MM.1S (cell line): Measurements from ENCODE around the gene DPY19L1.
"Not testable (repeated sequence)": the region's sequence is repeated elsewhere in the genome, so short reads cannot be mapped to it uniquely, and the experiment has no call there.

Source experiments
- DNase-seq: peaks from one replicate; pipeline ENCODE4 v3.0.0-alpha.2; 2015
- H2AFZ ChIP-seq: fragments of 300-600 bp; sonication (generic); 2 replicates; pipeline ENCODE4 v1.6.0; 2016; ENCODE audit warnings: antibody characterized with exemption, low read length
- H3F3A ChIP-seq: fragments of 300-600 bp; sonication (generic); 2 replicates; pipeline ENCODE4 v1.6.1; 2016; ENCODE audit warnings: mild to moderate bottlenecking, antibody characterized with exemption, low read length, moderate library complexity, mixed read lengths; ENCODE audit not compliant: insufficient read depth
- H3K27ac ChIP-seq: fragments of 300-600 bp; sonication (generic); 2 replicates; pipeline ENCODE4 v1.5.1; 2016; ENCODE audit warnings: mild to moderate bottlenecking, low read length
- H3K27me3 ChIP-seq: fragments of 300-600 bp; sonication (generic); replicated peaks from 2 replicates; pipeline ENCODE4 v1.6.0; 2016; ENCODE audit warnings: low read length; ENCODE audit not compliant: insufficient read depth
- H3K36me3 ChIP-seq: fragments of 300-600 bp; sonication (generic); replicated peaks from 2 replicates; pipeline ENCODE4 v1.6.1; 2016; ENCODE audit warnings: mild to moderate bottlenecking, low read length, mixed read lengths; ENCODE audit not compliant: insufficient read depth
- H3K4me1 ChIP-seq: fragments of 300-600 bp; sonication (generic); 2 replicates; pipeline ENCODE4 v1.6.1; 2016; ENCODE audit warnings: low read length, mixed read lengths
- H3K4me2 ChIP-seq: fragments of 300-600 bp; sonication (generic); 2 replicates; pipeline ENCODE4 v1.6.0; 2016; ENCODE audit warnings: low read depth, low read length
- H3K4me3 ChIP-seq: fragments of 300-600 bp; sonication (generic); 2 replicates; pipeline ENCODE4 v1.5.1; 2016; ENCODE audit warnings: low read length, mixed read lengths
- H3K79me2 ChIP-seq: fragments of 300-600 bp; sonication (generic); 2 replicates; pipeline ENCODE4 v1.6.1; 2016; ENCODE audit warnings: mixed run types, low read length, mixed read lengths
- H3K9ac ChIP-seq: fragments of 300-600 bp; sonication (generic); 2 replicates; pipeline ENCODE4 v1.6.1; 2016; ENCODE audit warnings: low read length, mixed read lengths
- H3K9me2 ChIP-seq: fragments of 300-600 bp; sonication (generic); replicated peaks from 2 replicates; pipeline ENCODE4 v1.6.1; 2016; ENCODE audit warnings: mild to moderate bottlenecking, low read length, mixed read lengths; ENCODE audit not compliant: insufficient read depth
- H3K9me3 ChIP-seq: fragments of 300-600 bp; sonication (generic); replicated peaks from 2 replicates; pipeline ENCODE4 v1.6.1; 2016; ENCODE audit warnings: mild to moderate bottlenecking, low read length, mixed read lengths; ENCODE audit not compliant: insufficient read depth
- H4K20me1 ChIP-seq: fragments of 300-600 bp; sonication (generic); 2 replicates; pipeline ENCODE4 v1.6.1; 2016; ENCODE audit warnings: mild to moderate bottlenecking, low read length, moderate library complexity, mixed read lengths; ENCODE audit not compliant: insufficient read depth
- CTCF ChIP-seq: fragments of 300-600 bp; sonication (generic); IDR thresholded peaks from 2 replicates; pipeline ENCODE4 v1.5.1; 2016; ENCODE audit warnings: antibody characterized with exemption, low read length, mixed read lengths
- EZH2 ChIP-seq: fragments of 300-600 bp; sonication (generic); optimal IDR thresholded peaks from 2 replicates; pipeline ENCODE3; 2017; ENCODE audit warnings: low read depth, mild to moderate bottlenecking, antibody characterized with exemption, low read length, mixed read lengths
- EZH2phosphoT487 ChIP-seq: fragments of 300-600 bp; sonication (generic); IDR thresholded peaks from 2 replicates; pipeline ENCODE4 v1.6.1; 2018; ENCODE audit warnings: antibody characterized with exemption, low read length

The DPY19L1 gene

GRCh38 chr7:35043301-35043700 is 6.0 kb upstream of the DPY19L1 start:
- not testable (repeated sequence) for H3K9me2 ChIP-seq, H3K27me3 ChIP-seq

GRCh38 chr7:35040906-35041305 is 3.6 kb upstream of the DPY19L1 start:
- no peaks in the 10 kb centered on the region for H3K36me3 ChIP-seq
- no peaks in the 10 kb centered on the region for H3K9me2 ChIP-seq
- no peaks in the 10 kb centered on the region for H4K20me1 ChIP-seq
- H3K9me3 ChIP-seq = no peaks in the 10 kb centered on the region
- H3K4me1 ChIP-seq = 0 out of 2 replicates have a peak, but pooled peaks cover 8% of the 10 kb centered on the region
- H2AFZ ChIP-seq = no peak overlapping the region
- H3F3A ChIP-seq = peaks cover 14% of the 10 kb centered on the region
- no peak overlapping the region for H3K4me2 ChIP-seq
- DNase-seq = no peak
- no peaks in the 10 kb centered on the region for H3K27me3 ChIP-seq
- no peak for TF ChIP-seq EZH2phosphoT487
- TF ChIP-seq CTCF = no peak
- TF ChIP-seq EZH2 = no peak
- H3K9ac ChIP-seq = no peak overlapping the region
- H3K27ac ChIP-seq = no peak overlapping the region
- H3K4me3 ChIP-seq = no peak overlapping the region
- peaks cover 9% of the 10 kb centered on the region for H3K79me2 ChIP-seq

More at GRCh38 chr7:35043301-35043700, 6.0 kb upstream of the DPY19L1 start:
- not testable (repeated sequence) for H3K4me2 ChIP-seq, H3K4me1 ChIP-seq, H2AFZ ChIP-seq, DNase-seq, H3K36me3 ChIP-seq, H3K79me2 ChIP-seq, H3K4me3 ChIP-seq, H3K9me3 ChIP-seq, H3K27ac ChIP-seq, H3F3A ChIP-seq, H3K9ac ChIP-seq, H4K20me1 ChIP-seq

DNA sequence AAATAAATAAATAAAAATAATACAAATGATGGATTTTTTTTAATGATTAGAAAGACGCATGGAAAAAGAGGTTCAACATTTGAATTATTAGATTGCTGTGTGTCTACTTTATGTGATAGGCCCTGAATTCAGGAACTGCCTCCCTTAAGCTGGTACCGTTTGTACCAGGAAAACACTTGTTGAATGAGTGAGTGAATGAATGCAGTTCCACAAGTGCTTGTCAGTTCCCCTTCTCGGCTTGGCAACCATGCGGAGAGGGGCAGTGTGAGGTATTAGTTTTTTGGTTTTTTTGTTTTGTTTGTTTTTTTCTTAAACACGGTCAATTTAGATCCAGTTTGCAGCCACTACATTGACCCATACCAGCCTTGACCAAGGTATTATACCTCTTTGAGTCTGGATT is 2.1 kb upstream of the DPY19L1 start:
- Histone ChIP-seq H3K9ac (no peak overlapping the region), H3K79me2 (peaks cover 25% of the 10 kb centered on the region), H3K36me3 (no peaks in the 10 kb centered on the region), H2AFZ (no peak overlapping the region), H3K4me2 (no peak overlapping the region), H4K20me1 (no peaks in the 10 kb centered on the region), H3K27ac (no peak overlapping the region), H3K9me2 (no peaks in the 10 kb centered on the region), H3K4me1 (peaks cover 11% of the 10 kb centered on the region), H3K4me3 (no peak overlapping the region), H3F3A (peaks cover 30% of the 10 kb centered on the region), H3K9me3 (no peaks in the 10 kb centered on the region), H3K27me3 (no peaks in the 10 kb centered on the region)
- DNase-seq = no peak
- no peak for TF ChIP-seq EZH2
- TF ChIP-seq EZH2phosphoT487 = no peak
- no peak for TF ChIP-seq CTCF

- DNase-seq = no peak
- H4K20me1 ChIP-seq = no peaks in the 10 kb centered on the region
- peaks cover 21% of the 10 kb centered on the region for H3K4me1 ChIP-seq
- H3F3A ChIP-seq = peaks cover 30% of the 10 kb centered on the region
- peak overlapping the region; percentile 84 for H3K4me3 ChIP-seq
- H2AFZ ChIP-seq = peak overlapping the region; percentile 96
- H3K27me3 ChIP-seq = no peaks in the 10 kb centered on the region
- H3K36me3 ChIP-seq = no peaks in the 10 kb centered on the region
- TF ChIP-seq CTCF (no peak), EZH2 (no peak), EZH2phosphoT487 (no peak)
- H3K9me2 ChIP-seq = no peaks in the 10 kb centered on the region
- H3K9me3 ChIP-seq = no peaks in the 10 kb centered on the region
- H3K27ac ChIP-seq = peak overlapping the region; percentile 78; the same call in 1 of the 2 replicates
- H3K9ac ChIP-seq = peak overlapping the region; percentile 76
- peak overlapping the region; percentile 98 for H3K4me2 ChIP-seq
- H3K79me2 ChIP-seq = peaks cover 35% of the 10 kb centered on the region
These were observed 1.1 kb upstream of the DPY19L1 start for GRCh38 chr7:35038354-35038753.
